SK-N-SH treated with all-trans-retinoic acid at 6 μM for 48 hours (cell line): Measurements from ENCODE around the gene NOP53.
A peak's percentile ranks its signal among the peaks of the same experiment; 100 is the strongest.

Experiments
- ARNTL ChIP-seq: fragments of 450-650 bp; formaldehyde crosslinking; IDR thresholded peaks from 2 replicates; pipeline ENCODE4 v1.5.0; 2020; ENCODE audit warnings: low read depth, mild to moderate bottlenecking, moderate library complexity, borderline replicate concordance
- CREB5 ChIP-seq: fragments of 250-450 bp; sonication (Bioruptor Pico); IDR thresholded peaks from 2 replicates; pipeline ENCODE4 v1.5.1; 2020; ENCODE audit warnings: low read depth, mild to moderate bottlenecking, moderate library complexity
- CSDC2 ChIP-seq: fragments of 250-450 bp; sonication (Bioruptor Pico); IDR thresholded peaks from 2 replicates; pipeline ENCODE4 v1.5.0; 2020; ENCODE audit warnings: mild to moderate bottlenecking, moderate library complexity
- OSR1 ChIP-seq: fragments of 250-450 bp; sonication (Bioruptor Pico); IDR thresholded peaks from 2 replicates; pipeline ENCODE4 v1.8.0; 2022; ENCODE audit warnings: moderate library complexity, mild to moderate bottlenecking, inconsistent platforms
- PATZ1 ChIP-seq: fragments of 250-450 bp; sonication (Bioruptor Pico); IDR thresholded peaks from 2 replicates; pipeline ENCODE4 v1.8.0; 2020; ENCODE audit warnings: mild to moderate bottlenecking, moderate library complexity, borderline replicate concordance
- PPARA ChIP-seq: fragments of 250-450 bp; sonication (Bioruptor Pico); IDR thresholded peaks from 2 replicates; pipeline ENCODE4 v1.5.0; 2020; ENCODE audit warnings: mild to moderate bottlenecking, borderline replicate concordance
- SNAI2 ChIP-seq: fragments of 250-450 bp; sonication (Bioruptor Pico); IDR thresholded peaks from 2 replicates; pipeline ENCODE4 v1.5.0; 2020; ENCODE audit warnings: mild to moderate bottlenecking, moderate library complexity
- TCF4 ChIP-seq: fragments of 250-450 bp; sonication (Bioruptor Pico); IDR thresholded peaks from 2 replicates; pipeline ENCODE4 v1.8.0; 2021; ENCODE audit warnings: mild to moderate bottlenecking, moderate library complexity, borderline replicate concordance
- TOX ChIP-seq: fragments of 250-450 bp; sonication (Bioruptor Pico); IDR thresholded peaks from 2 replicates; pipeline ENCODE4 v1.8.0; 2021; ENCODE audit warnings: mild to moderate bottlenecking, moderate library complexity, borderline replicate concordance
- ZC3H10 ChIP-seq: fragments of 250-450 bp; sonication (Bioruptor Pico); IDR thresholded peaks from 2 replicates; pipeline ENCODE4 v1.5.1; 2021; ENCODE audit warnings: mild to moderate bottlenecking, moderate library complexity
- ZFP3 ChIP-seq: fragments of 250-450 bp; sonication (Bioruptor Pico); IDR thresholded peaks from 2 replicates; pipeline ENCODE4 v1.5.0; 2020; ENCODE audit warnings: mild to moderate bottlenecking, moderate library complexity
- ZFP30 ChIP-seq: fragments of 450-650 bp; formaldehyde crosslinking; IDR thresholded peaks from 2 replicates; pipeline ENCODE4 v1.5.0; 2022; ENCODE audit warnings: mild to moderate bottlenecking, moderate library complexity
- ZNF565 ChIP-seq: fragments of 450-650 bp; formaldehyde crosslinking; conservative IDR thresholded peaks from 2 replicates; pipeline ENCODE4 v1.5.0; 2020; ENCODE audit warnings: low read depth, mild to moderate bottlenecking, moderate library complexity
- TF ChIP-seq, protein P1 (sequence below): fragments of 250-450 bp; sonication (Bioruptor Pico); IDR thresholded peaks from 2 replicates; pipeline ENCODE4 v1.5.0; 2020; ENCODE audit warnings: mild to moderate bottlenecking, moderate library complexity

DNA sequence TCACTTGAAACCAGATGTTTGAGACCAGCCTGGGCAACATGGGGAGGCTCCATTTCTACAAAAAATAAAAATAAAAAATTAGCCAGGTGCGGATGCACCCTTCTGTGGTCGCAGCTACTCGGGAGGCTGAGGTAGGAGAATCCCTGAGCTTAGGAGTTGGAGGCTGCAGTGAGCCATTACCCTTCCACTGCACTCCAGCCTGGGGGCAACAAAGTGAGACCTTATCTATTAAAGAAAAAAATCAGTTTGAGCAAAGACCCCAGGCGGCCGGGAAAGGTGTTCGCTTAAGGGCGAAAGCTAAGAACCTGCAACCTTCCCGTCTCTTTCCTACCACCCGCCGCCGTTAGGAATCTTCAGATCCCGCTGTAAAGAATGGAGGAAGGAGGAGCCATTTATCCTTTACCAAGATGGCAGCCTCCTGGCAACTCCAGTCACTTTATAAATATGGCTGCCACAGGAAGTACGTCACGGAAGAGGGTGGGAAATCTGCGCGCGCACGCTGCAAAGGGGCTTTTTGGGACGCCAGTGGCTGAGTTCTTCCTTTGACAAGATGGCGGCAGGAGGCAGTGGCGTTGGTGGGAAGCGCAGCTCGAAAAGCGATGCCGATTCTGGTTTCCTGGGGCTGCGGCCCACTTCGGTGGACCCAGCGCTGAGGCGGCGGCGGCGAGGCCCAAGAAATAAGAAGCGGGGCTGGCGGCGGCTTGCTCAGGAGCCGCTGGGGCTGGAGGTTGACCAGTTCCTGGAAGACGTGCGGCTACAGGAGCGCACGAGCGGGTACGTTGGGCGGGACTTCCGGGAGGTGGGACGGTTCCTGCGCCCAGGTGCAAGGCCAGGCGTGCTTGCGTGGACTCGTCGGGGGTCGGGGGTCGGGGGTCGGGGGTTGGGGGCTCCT is at the start of gene NOP53:
- peak; percentile 38; the same call in 1 of the 2 replicates for TF ChIP-seq PATZ1 (CRISPR knock-in tag)
- 0 out of 2 replicates have a peak, but pooled peaks have one; percentile 25 for TF ChIP-seq CREB5
- TF ChIP-seq ZFP30, result peak; percentile 60; the same call in 1 of the 2 replicates
- TF ChIP-seq PPARA (CRISPR knock-in tag), result peak; percentile 93; the same call in 1 of the 2 replicates
- TF ChIP-seq ZC3H10 (CRISPR knock-in tag), result peak; percentile 61; the same call in 1 of the 2 replicates
- TF ChIP-seq ZNF565 (CRISPR knock-in tag), result peak; percentile 89; the same call in 1 of the 2 replicates
- TF ChIP-seq CSDC2 (CRISPR knock-in tag), result peak; percentile 97
- peak; percentile 78; the same call in 1 of the 2 replicates for TF ChIP-seq TOX
- TF ChIP-seq TCF4, result no peak
- TF ChIP-seq, protein P1, sequence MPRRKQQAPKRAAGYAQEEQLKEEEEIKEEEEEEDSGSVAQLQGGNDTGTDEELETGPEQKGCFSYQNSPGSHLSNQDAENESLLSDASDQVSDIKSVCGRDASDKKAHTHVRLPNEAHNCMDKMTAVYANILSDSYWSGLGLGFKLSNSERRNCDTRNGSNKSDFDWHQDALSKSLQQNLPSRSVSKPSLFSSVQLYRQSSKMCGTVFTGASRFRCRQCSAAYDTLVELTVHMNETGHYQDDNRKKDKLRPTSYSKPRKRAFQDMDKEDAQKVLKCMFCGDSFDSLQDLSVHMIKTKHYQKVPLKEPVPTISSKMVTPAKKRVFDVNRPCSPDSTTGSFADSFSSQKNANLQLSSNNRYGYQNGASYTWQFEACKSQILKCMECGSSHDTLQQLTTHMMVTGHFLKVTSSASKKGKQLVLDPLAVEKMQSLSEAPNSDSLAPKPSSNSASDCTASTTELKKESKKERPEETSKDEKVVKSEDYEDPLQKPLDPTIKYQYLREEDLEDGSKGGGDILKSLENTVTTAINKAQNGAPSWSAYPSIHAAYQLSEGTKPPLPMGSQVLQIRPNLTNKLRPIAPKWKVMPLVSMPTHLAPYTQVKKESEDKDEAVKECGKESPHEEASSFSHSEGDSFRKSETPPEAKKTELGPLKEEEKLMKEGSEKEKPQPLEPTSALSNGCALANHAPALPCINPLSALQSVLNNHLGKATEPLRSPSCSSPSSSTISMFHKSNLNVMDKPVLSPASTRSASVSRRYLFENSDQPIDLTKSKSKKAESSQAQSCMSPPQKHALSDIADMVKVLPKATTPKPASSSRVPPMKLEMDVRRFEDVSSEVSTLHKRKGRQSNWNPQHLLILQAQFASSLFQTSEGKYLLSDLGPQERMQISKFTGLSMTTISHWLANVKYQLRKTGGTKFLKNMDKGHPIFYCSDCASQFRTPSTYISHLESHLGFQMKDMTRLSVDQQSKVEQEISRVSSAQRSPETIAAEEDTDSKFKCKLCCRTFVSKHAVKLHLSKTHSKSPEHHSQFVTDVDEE (CRISPR knock-in tag), result peak; percentile 97
- TF ChIP-seq ARNTL (CRISPR knock-in tag), result no peak
- no peak for TF ChIP-seq OSR1 (CRISPR knock-in tag)
- peak; percentile 86 for TF ChIP-seq ZFP3 (CRISPR knock-in tag)
- peak; percentile 96 for TF ChIP-seq SNAI2 (CRISPR knock-in tag)
